Uterus (tissue), 4 donors: ENCODE data around the gene LIPA. TPM values are rescaled to one million over a fixed set of nuclear protein-coding genes. Genes with fewer than 3 reads are reported as not detected.

Source experiments
- DNase-seq, 2 donors: peaks; one replicate each; pipeline ENCODE4 v3.0.0-alpha.2; 2019 to 2020
- H3K27ac ChIP-seq, 2 donors: fragments of 200-600 bp; sonication (generic); 1 replicate in 1 of 2; 2 replicates in 1 of 2; pipeline ENCODE4 v1.5.1; 2016 to 2018
- H3K27me3 ChIP-seq, 2 donors: fragments of 200-600 bp; sonication (generic); one replicate each; pipeline ENCODE4 v1.5.1; 2018 to 2019; ENCODE audit warnings: control low read depth in 1 of 2
- H3K36me3 ChIP-seq, 2 donors: fragments of 200-600 bp; sonication (generic); one replicate each; pipeline ENCODE4 v1.5.1; 2019; ENCODE audit warnings: control low read depth in 1 of 2
- H3K4me1 ChIP-seq, 2 donors: fragments of 200-600 bp; sonication (generic); one replicate each; pipeline ENCODE4 v1.5.1; 2018 to 2019; ENCODE audit warnings: control low read depth in 1 of 2
- H3K4me3 ChIP-seq, 2 donors: fragments of 200-600 bp; sonication (generic); 1 replicate in 1 of 2; 2 replicates in 1 of 2; pipeline ENCODE4 v1.5.1; 2018 to 2019; ENCODE audit warnings: mild to moderate bottlenecking in 1 of 2
- H3K9me3 ChIP-seq, 2 donors: fragments of 200-600 bp; sonication (generic); one replicate each; pipeline ENCODE4 v1.5.1; 2019; ENCODE audit warnings: control low read depth in 1 of 2
- POLR2A ChIP-seq, 2 donors: fragments of 450-650 bp; IDR thresholded peaks; one replicate each; pipeline ENCODE4 v1.6.1; 2016; ENCODE audit warnings: antibody characterized with exemption in 2 of 2, mild to moderate bottlenecking in 1 of 2, moderate library complexity in 1 of 2
- intact Hi-C: fragments of 100-400 bp; cut with DNase I; formaldehyde crosslinking; loops from one replicate; pipeline ENCODE4 v1.15.1; 2023; ENCODE audit warnings: low total_unique reads
- total RNA-seq, 4 donors: library from RNA; depleted of rRNA in 3 of 4; stranded (reverse); fragments of >200 nt in 3 of 4; gene quantifications; one replicate each; pipeline versions ENCODE4 v1.1.0 to v1.2.4, GENCODE V29; 2014 to 2023
- TF ChIP-seq, protein P1 (sequence below), 4 experiments: fragments of 200-600 bp in 2 of 4; fragments of 450-650 bp in 2 of 4; sonication (generic) in 2 of 4; IDR thresholded peaks; one replicate each; pipeline ENCODE4 v1.5.1; 2016 to 2019; ENCODE audit warnings: antibody characterized with exemption in 4 of 4, mild to moderate bottlenecking in 2 of 4, moderate library complexity in 1 of 4
- donor health status: DM: yes; HTN: yes; CAD: no.

Gene LIPA
- total RNA-seq, 4 donors from 2014 or later = 40.0 to 63.1 (median 46.9) TPM

DNA sequence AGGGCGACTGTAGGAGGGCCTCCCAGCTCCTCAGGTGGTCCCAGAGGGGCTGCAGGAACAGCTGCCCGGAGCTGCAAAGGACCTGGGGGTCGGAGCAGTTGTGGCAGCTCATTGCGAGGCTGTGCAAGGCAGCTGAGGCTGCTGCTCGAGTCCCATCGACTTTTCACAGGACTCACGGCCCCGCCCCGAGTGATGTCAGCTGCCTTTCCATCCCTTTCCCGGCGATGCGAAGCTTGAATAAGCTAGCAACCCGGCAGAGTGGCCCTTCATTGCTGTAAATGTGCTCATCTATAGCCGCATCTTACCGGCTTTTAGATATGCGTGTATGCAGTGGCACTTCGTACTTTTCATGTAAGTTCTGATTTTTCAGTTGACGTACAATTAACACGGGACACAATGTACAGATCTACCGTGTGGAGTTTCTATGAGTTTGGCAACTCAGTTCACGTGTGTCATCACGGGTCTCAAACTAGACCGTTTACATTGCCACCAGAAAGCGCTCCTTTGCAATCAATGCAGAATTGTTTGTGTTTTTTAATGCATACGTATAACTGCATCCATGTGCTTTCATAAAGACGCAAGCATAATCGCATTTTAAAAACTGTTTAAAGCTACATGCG is 44.3 kb downstream of the LIPA start, which contains the start of gene CH25H:
TSS of gene CH25H (minus strand) at position 137 of the 620 bp plus-strand sequence. CDS start at position 112, 25 bp downstream.
- peak; percentile 76 to 80 for DNase-seq
- no peaks in the 10 kb centered on the region for H3K4me1 ChIP-seq
- intact Hi-C loops = loop anchor here (10.0 kb wide), 1 partner anchor 372 kb away; no protein-coding TSS in a partner anchor
- H3K4me3 ChIP-seq = peak within 1 kb of the TSS; percentile 23 to 41
- TF ChIP-seq POLR2A (IDR thresholded peaks at IDR 0.05) = peak; percentile 58 to 59
- TF ChIP-seq, protein P1, sequence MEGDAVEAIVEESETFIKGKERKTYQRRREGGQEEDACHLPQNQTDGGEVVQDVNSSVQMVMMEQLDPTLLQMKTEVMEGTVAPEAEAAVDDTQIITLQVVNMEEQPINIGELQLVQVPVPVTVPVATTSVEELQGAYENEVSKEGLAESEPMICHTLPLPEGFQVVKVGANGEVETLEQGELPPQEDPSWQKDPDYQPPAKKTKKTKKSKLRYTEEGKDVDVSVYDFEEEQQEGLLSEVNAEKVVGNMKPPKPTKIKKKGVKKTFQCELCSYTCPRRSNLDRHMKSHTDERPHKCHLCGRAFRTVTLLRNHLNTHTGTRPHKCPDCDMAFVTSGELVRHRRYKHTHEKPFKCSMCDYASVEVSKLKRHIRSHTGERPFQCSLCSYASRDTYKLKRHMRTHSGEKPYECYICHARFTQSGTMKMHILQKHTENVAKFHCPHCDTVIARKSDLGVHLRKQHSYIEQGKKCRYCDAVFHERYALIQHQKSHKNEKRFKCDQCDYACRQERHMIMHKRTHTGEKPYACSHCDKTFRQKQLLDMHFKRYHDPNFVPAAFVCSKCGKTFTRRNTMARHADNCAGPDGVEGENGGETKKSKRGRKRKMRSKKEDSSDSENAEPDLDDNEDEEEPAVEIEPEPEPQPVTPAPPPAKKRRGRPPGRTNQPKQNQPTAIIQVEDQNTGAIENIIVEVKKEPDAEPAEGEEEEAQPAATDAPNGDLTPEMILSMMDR (IDR thresholded peaks at IDR 0.05) = no peak
- H3K27me3 ChIP-seq = no peaks in the 10 kb centered on the region
- no peaks in the 10 kb centered on the region for H3K9me3 ChIP-seq
- H3K27ac ChIP-seq = peak within 1 kb of the TSS; percentile 49 to 60
- no peaks in the 10 kb centered on the region for H3K36me3 ChIP-seq

DNA sequence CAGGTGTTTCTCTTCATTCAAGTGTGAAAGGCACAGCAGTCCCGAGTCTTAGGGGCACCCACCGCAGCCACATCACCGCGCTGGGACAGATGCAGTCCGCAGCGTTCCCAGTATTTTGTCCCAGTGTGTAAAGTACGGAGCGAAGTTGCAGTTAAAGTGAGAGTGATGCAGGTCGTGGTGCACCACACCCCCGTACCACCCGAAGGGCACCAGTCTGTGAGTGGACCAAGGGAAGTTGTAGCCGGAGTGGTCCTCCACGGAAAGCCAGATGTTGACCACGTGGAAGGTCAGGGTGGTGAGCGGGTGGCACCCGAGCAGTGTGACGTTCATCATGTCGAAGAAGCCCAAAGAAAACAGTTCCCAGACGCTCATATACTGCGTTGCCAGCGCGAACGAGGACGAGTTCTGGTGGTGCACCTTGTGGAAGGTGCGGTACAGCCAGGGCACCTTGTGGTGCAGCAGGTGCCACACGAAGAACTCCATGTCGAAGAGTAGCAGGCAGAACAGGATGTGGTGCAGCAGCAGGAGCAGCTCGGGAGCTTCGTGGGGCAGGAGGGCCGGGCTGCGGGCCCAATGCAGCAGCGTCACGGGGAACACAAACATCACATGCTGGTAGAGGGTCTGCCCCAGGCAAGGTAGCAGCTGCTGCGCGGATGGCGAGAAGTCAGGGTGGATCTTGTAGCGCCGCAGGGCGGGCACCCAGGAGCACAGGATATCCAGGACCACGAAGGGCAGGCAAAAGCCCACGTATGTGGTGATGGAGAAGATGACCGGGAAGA is 45.0 kb downstream of the LIPA start:
- DNase-seq = peak in 1 of 2 donors; percentile 34
- no peak for TF ChIP-seq POLR2A (IDR thresholded peaks at IDR 0.05)
- TF ChIP-seq, protein P1 (IDR thresholded peaks at IDR 0.05) = no peak
- Histone ChIP-seq H3K36me3 (no peaks in the 10 kb centered on the region), H3K4me1 (no peaks in the 10 kb centered on the region), H3K27ac (peak overlapping the region; percentile 49 to 60), H3K27me3 (no peaks in the 10 kb centered on the region), H3K9me3 (no peaks in the 10 kb centered on the region), H3K4me3 (peak overlapping the region; percentile 23 to 41)
- intact Hi-C loops = loop anchor here (10.0 kb wide), 1 partner anchor 372 kb away; no protein-coding TSS in a partner anchor

DNA sequence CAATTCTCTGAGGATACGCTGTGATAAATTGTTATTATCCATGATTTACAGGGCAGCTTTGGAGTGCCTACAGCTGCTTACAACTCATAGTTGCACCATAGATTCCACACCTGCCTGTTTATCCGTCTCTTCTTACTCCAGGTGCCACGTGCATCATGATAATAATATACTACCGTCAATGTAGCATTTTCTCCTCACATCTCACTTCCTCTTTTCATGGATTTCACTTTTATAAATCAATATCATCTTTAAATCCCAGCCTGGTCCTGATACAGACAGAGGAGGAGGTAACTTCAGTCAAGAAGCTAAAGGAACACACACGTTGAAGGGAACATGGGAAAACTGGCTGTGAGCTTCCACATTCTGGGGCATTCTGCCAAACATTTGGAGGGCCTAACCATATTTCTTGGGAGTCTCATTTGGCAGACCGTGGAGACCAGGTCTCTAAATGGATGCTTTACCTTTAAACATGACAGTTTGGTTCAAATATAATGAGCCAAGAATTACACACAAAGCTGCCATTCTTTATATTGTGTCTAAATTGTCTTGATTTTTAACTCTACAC is 46.9 kb downstream of the LIPA start:
- intact Hi-C loops = loop anchor here (10.0 kb wide), 1 partner anchor 370 kb away; no protein-coding TSS in a partner anchor
- TF ChIP-seq, protein P1 (IDR thresholded peaks at IDR 0.05) = no peak
- no peak for TF ChIP-seq POLR2A (IDR thresholded peaks at IDR 0.05)
- no peaks in the 10 kb centered on the region for H3K36me3 ChIP-seq
- H3K27ac ChIP-seq = no peak overlapping the region
- no peaks in the 10 kb centered on the region for H3K4me1 ChIP-seq
- no peaks in the 10 kb centered on the region for H3K27me3 ChIP-seq
- H3K4me3 ChIP-seq = no peak overlapping the region
- no peaks in the 10 kb centered on the region for H3K9me3 ChIP-seq
- no peak for DNase-seq

DNA sequence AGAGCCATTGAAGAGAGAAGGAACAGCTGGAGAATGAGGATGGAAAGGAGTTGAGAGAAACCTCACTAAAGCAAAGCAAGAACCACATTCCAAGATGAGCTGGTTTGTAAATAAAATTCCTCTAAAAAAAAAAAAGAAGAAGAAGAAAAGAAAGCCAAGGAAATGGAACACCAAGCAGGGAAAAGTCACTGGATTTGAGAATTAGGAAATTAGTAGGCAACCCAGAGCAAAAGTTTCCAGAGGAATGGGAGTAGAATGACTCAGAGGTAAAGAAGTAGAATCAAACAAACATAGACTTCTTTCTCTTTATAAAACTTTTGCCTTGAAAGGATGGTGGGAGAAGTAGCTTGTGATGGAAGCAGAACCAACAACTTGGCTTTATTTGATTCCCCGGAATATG is 48.3 kb downstream of the LIPA start:
- Histone ChIP-seq H3K27ac (no peak overlapping the region), H3K9me3 (no peaks in the 10 kb centered on the region), H3K36me3 (no peaks in the 10 kb centered on the region), H3K4me1 (no peaks in the 10 kb centered on the region), H3K27me3 (no peaks in the 10 kb centered on the region), H3K4me3 (no peak overlapping the region)
- no peak for DNase-seq
- intact Hi-C loops = loop anchor here (10.0 kb wide), 1 partner anchor 368 kb away; no protein-coding TSS in a partner anchor
- TF ChIP-seq, protein P1 (IDR thresholded peaks at IDR 0.05) = no peak
- no peak for TF ChIP-seq POLR2A (IDR thresholded peaks at IDR 0.05)
